Eye (tissue), 1 donor: ENCODE results near the gene RAB33B.

Experiments
- DNase-seq: peaks from one replicate; pipeline ENCODE4 v3.0.0-alpha.2; 2015

RAB33B gene

GRCh38 chr4:139509727-139510410 is 55.9 kb downstream of the RAB33B start:
- DNase-seq = peak; percentile 52

- no peak for DNase-seq
These were observed 57.4 kb downstream of the RAB33B start for GRCh38 chr4:139511320-139511719.

GRCh38 chr4:139514382-139515059 is 60.6 kb downstream of the RAB33B start:
- no peak for DNase-seq

GRCh38 chr4:139515531-139515958 is 61.6 kb downstream of the RAB33B start:
- DNase-seq = no peak

GRCh38 chr4:139521754-139522401 is 68.0 kb downstream of the RAB33B start:
- peak; percentile 69 for DNase-seq

GRCh38 chr4:139522457-139522856 is 68.5 kb downstream of the RAB33B start:
- peak; percentile 60 for DNase-seq

- no peak for DNase-seq
These were observed 69.2 kb downstream of the RAB33B start for GRCh38 chr4:139523076-139523475.

GRCh38 chr4:139524062-139524631 is 70.2 kb downstream of the RAB33B start:
- DNase-seq = no peak

- DNase-seq = no peak
These were observed 71.5 kb downstream of the RAB33B start for GRCh38 chr4:139525414-139525813.
